Stimulated activated CD8-positive, alpha-beta memory T cell treated with anti-CD3 and anti-CD28 coated beads, Interleukin-15, amount 100 ng/mL, for 4 hours (primary cell): Measurements from ENCODE around the gene PPIF.

Experiments
- DNase-seq, 2 donors: peaks; one replicate each; pipeline ENCODE4 v3.0.0-alpha.2; 2020; ENCODE audit warnings: low read depth in 2 of 2

Gene PPIF

DNA sequence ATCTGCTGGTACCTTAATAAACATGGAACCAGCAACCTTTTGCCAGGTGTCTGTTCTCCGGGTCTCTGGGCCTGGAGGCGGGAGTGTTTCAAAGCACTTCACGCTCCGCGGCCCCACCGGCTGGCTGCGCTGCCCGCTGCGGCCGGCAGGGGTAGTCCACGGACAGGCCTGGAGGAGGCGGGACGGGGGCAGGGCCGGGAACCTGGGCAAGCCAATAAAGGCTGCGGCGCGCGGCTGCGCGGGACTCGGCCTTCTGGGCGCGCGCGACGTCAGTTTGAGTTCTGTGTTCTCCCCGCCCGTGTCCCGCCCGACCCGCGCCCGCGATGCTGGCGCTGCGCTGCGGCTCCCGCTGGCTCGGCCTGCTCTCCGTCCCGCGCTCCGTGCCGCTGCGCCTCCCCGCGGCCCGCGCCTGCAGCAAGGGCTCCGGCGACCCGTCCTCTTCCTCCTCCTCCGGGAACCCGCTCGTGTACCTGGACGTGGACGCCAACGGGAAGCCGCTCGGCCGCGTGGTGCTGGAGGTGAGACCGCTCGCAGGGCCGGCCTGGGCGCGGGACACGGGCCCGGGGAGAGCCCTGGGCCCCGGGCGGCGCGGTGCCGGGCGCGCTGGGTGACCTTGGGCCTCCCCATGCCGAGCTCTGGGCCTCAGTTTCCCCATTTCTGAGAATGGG, at the start of gene PPIF:
TSS of gene PPIF (plus strand) at position 244 of the 668 bp plus-strand sequence. CDS start at position 324, 80 bp downstream.
- DNase-seq: peak; percentile 80 to 88

DNA sequence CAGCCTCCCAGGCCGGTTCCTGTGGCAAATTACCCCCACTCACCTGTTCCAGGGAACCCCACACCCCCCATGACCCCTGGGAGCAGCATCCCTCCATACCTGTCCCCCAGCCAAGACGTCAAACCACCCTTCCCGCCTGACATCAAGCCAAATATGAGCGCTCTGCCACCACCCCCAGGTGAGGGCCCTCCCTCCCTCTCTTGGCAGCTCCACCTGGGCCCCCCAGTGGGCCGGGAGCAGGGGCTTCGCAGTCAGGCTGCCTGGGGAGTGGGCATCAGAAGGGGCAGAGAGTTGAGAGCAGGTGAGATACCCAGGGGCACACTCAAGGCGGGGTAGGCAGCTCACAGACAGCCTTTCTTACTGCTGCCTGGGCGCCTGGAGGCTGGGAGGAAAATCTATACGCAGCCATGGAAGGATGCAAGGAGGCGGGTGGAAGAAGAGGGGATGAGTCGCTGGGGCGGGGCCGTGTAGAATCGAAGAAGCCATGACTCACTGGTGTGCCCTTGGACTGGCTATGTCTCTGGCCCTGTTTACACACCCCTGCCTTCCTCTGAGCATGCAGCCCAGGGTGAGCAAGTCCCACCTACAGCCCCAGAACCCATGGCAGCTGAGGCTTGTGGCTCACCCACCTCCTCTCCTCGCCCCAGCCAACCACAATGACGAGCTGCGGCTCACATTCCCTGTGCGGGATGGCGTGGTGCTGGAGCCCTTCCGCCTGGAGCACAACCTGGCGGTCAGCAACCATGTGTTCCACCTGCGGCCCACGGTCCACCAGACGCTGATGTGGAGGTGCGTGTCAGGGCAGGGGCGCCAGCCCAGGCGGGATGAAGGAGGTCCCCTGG, 48.6 kb upstream of the PPIF start:
- peak in 1 of 2 donors; percentile 31 for DNase-seq

- no peak for DNase-seq
These were observed 47.6 kb upstream of the PPIF start for GRCh38 chr10:79299397-79300241.

DNA sequence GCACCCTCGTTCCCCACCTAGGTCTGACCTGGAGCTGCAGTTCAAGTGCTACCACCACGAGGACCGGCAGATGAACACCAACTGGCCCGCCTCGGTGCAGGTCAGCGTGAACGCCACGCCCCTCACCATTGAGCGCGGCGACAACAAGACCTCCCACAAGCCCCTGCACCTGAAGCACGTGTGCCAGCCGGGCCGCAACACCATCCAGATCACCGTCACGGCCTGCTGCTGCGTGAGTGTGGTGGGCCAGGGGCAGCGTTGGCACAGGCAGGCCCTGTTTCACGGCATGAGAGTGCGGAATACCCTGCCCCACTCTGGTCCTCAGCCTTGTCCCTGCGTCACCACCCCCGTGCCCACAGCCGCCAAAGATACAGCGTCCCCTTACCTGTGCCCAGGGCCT, 46.6 kb upstream of the PPIF start:
- DNase-seq: no peak

- no peak for DNase-seq
These were observed 45.3 kb upstream of the PPIF start for GRCh38 chr10:79301754-79302530.

- DNase-seq: no peak
These were observed 43.4 kb upstream of the PPIF start for GRCh38 chr10:79303631-79304478.

GRCh38 chr10:79304479-79305087, 42.7 kb upstream of the PPIF start:
- no peak for DNase-seq

- DNase-seq: no peak
These were observed 41.8 kb upstream of the PPIF start for GRCh38 chr10:79305515-79305914.

- no peak for DNase-seq
These were observed 41.3 kb upstream of the PPIF start for GRCh38 chr10:79305988-79306387.

GRCh38 chr10:79306644-79307220, 40.5 kb upstream of the PPIF start:
- no peak for DNase-seq

DNA sequence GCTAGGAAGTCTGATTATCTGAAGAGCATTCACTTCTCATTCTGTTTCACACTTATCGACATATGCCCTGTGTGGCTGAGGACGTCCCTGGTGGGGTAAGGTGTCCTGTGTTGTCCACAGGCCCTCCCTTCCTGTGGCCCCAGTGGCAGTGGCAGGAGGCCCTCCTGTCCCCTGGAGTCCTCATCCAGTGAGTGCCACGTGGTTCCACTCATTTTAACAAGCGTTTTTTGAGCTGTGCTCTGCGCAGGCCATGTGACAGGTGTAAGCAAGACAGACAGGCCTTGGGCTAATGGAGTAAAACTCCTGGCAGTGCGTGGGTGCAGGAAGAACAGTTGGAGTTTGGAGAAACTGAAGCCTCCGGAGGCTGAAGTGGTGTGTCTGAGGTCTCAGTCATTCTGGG, 39.3 kb upstream of the PPIF start:
- DNase-seq: no peak

- DNase-seq: no peak
These were observed 38.2 kb upstream of the PPIF start for GRCh38 chr10:79308969-79309665.

- DNase-seq: no peak
These were observed 36.9 kb upstream of the PPIF start for GRCh38 chr10:79310200-79310865.

- DNase-seq: no peak
These were observed 36.2 kb upstream of the PPIF start for GRCh38 chr10:79310911-79311573.

- no peak for DNase-seq
These were observed 35.5 kb upstream of the PPIF start for GRCh38 chr10:79311581-79312407.

DNA sequence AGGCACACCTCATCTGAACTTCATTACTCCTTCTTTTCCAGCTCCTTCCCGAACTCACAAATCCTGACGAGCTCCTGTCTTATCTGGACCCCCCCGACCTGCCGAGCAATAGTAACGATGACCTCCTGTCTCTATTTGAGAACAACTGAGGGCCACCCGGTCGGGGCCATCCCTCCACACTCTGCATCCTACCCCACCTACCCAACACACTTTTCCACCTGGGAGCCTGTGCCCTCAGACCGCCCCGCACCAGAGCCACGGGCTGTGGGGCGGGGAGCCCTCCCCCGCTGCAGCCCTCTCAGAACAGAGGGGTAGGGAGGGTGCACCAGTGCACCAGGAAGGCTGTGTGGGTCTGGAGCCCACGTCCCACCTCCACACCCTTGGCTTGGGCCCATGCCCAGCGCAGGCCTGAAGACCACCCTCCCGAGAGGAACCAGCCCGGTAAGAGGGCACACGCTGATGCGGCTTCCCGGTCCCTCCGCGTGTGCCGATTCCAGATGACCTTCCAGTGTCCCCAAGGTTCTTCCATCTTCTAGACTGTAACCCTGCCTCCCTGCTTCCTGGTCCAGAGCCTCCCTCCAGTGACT, 34.6 kb upstream of the PPIF start:
- DNase-seq: no peak

DNA sequence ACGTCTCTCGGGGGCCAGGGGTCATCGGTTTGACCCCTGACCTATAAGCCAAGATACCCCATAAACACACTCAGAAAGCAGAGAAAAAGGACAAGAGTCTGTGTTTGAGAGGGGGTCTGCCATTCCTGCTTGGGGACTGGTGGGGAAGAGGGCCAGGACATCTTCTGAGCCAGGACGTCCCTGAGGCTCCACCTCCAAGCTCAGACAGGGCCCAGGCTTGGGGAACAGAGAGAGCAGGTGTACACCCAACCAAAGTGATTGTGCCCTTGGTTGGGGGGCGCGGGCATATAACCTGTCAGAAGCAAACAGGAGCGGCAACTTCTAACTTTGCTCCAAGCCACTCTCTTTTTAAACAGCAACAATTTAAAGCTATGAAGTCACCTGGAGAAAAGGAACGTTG, 33.9 kb upstream of the PPIF start:
- DNase-seq: no peak
